Left ventricle myocardium inferior (tissue), 1 donor: ENCODE data around the gene ARPP21. TPM values are rescaled to one million over a fixed set of nuclear protein-coding genes. Genes with fewer than 3 reads are reported as not detected.

Experiments used
- DNase-seq: peaks from one replicate; pipeline ENCODE4 v3.0.0-alpha.2; 2020
- H3K27ac ChIP-seq: fragments of 200-600 bp; replicated peaks from 2 replicates; pipeline ENCODE4 v1.8.0; 2021
- H3K27me3 ChIP-seq: fragments of 200-600 bp; 2 replicates; pipeline ENCODE4 v1.8.0; 2021; ENCODE audit warnings: low read depth
- H3K36me3 ChIP-seq: fragments of 200-600 bp; 2 replicates; pipeline ENCODE4 v1.8.0; 2021
- H3K4me1 ChIP-seq: fragments of 200-600 bp; 2 replicates; pipeline ENCODE4 v1.8.0; 2021
- H3K4me3 ChIP-seq: fragments of 200-600 bp; 2 replicates; pipeline ENCODE4 v1.8.0; 2021; ENCODE audit warnings: mild to moderate bottlenecking, moderate library complexity
- H3K9me3 ChIP-seq: fragments of 200-600 bp; replicated peaks from 2 replicates; pipeline ENCODE4 v1.8.0; 2021
- CTCF ChIP-seq: fragments of 200-600 bp; IDR thresholded peaks from 2 replicates; pipeline ENCODE4 v1.8.0; 2021; ENCODE audit warnings: antibody characterized with exemption, mild to moderate bottlenecking, borderline replicate concordance
- intact Hi-C: fragments of 100-400 bp; cut with micrococcal nuclease; formaldehyde crosslinking; loops from one replicate; pipeline ENCODE4 v1.11.0; 2022
- total RNA-seq: library from RNA; stranded (reverse); fragmentation: NEBNext Ultra II Directional; extraction: Animal tissue kit (Norgen Biotek cat#: 25700); gene quantifications from one replicate; pipeline ENCODE4 v1.2.1, GENCODE V29; 2021
- donor health status: DM: no; HTN: yes; CAD: no; lungs with severe emphysema.

Gene ARPP21
- total RNA-seq, 1 donor from 2014 or later: not detected

- no peak for TF ChIP-seq CTCF
- H3K27ac ChIP-seq: no peak overlapping the region
- no peaks in the 10 kb centered on the region for H3K27me3 ChIP-seq
- no peaks in the 10 kb centered on the region for H3K36me3 ChIP-seq
- no peak overlapping the region for H3K4me3 ChIP-seq
- intact Hi-C loops: no loop called here
- DNase-seq: no peak
- H3K4me1 ChIP-seq: no peaks in the 10 kb centered on the region
- H3K9me3 ChIP-seq: no peaks in the 10 kb centered on the region
Observed at GRCh38 chr3:35779611-35780010, 140.3 kb downstream of the ARPP21 start.

- Histone ChIP-seq H3K9me3 (no peaks in the 10 kb centered on the region), H3K27ac (no peak overlapping the region), H3K4me3 (no peak overlapping the region), H3K4me1 (no peaks in the 10 kb centered on the region), H3K36me3 (no peaks in the 10 kb centered on the region), H3K27me3 (no peaks in the 10 kb centered on the region)
- DNase-seq: no peak
- TF ChIP-seq CTCF: no peak
- intact Hi-C loops: no loop called here
Observed at GRCh38 chr3:35780800-35781199, 141.5 kb downstream of the ARPP21 start.

GRCh38 chr3:35781558-35781957, 142.2 kb downstream of the ARPP21 start:
- intact Hi-C loops: no loop called here
- TF ChIP-seq CTCF: no peak

GRCh38 chr3:35782355-35782754, 143.0 kb downstream of the ARPP21 start:
- Histone ChIP-seq H3K4me3 (no peak overlapping the region), H3K4me1 (no peaks in the 10 kb centered on the region), H3K9me3 (no peaks in the 10 kb centered on the region), H3K36me3 (no peaks in the 10 kb centered on the region), H3K27ac (no peak overlapping the region), H3K27me3 (no peaks in the 10 kb centered on the region)
- no peak for DNase-seq
- intact Hi-C loops: no loop called here
- no peak for TF ChIP-seq CTCF

More at GRCh38 chr3:35781558-35781957, 142.2 kb downstream of the ARPP21 start:
- Histone ChIP-seq H3K36me3 (no peaks in the 10 kb centered on the region), H3K27ac (no peak overlapping the region), H3K27me3 (no peaks in the 10 kb centered on the region), H3K4me1 (no peaks in the 10 kb centered on the region), H3K9me3 (no peaks in the 10 kb centered on the region), H3K4me3 (no peak overlapping the region)
- no peak for DNase-seq

GRCh38 chr3:35784169-35784568, 144.8 kb downstream of the ARPP21 start:
- Histone ChIP-seq H3K27me3 (no peaks in the 10 kb centered on the region), H3K27ac (no peak overlapping the region), H3K4me3 (no peak overlapping the region), H3K36me3 (no peaks in the 10 kb centered on the region), H3K4me1 (peaks cover 3% of the 10 kb centered on the region), H3K9me3 (no peaks in the 10 kb centered on the region)
- intact Hi-C loops: no loop called here
- TF ChIP-seq CTCF: no peak
- no peak for DNase-seq
